DMS 273 (cell line): Measurements from ENCODE around the gene ME3.
"Not testable (repeated sequence)": the region's sequence is repeated elsewhere in the genome, so short reads cannot be mapped to it uniquely, and the experiment has no call there.

Experiments
- DNase-seq: peaks from one replicate; lab custom pipeline; 2025; ENCODE audit not compliant: unreplicated experiment; lab: John Stamatoyannopoulos, UW

ME3 gene

GRCh38 chr11:86444981-86445380 is 227.4 kb downstream of the ME3 start:
- no peak for DNase-seq

DNA sequence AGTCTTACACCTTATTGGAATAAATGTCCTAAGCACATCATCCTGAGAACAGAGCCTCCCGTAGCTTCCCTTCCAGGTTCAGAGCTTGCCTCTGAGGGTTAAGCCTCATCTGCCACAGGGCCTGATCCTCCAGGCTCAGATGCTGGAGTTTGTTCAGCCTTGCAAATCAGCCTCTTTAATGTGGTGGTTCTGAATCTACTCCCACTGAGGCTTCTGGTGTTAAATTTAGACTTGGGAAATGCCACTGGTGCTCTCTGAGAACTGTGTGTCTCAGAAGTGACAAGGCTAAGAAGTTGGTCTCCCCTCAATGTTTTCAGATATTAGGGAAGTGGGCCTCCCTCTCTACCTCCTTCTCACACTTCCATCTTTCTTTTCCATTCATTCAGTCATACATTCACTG is 229.0 kb downstream of the ME3 start:
- DNase-seq: no peak

- no peak for DNase-seq
Measured at GRCh38 chr11:86442827-86443226, 229.6 kb downstream of the ME3 start.

GRCh38 chr11:86442420-86442819 is 230.0 kb downstream of the ME3 start:
- no peak for DNase-seq

DNA sequence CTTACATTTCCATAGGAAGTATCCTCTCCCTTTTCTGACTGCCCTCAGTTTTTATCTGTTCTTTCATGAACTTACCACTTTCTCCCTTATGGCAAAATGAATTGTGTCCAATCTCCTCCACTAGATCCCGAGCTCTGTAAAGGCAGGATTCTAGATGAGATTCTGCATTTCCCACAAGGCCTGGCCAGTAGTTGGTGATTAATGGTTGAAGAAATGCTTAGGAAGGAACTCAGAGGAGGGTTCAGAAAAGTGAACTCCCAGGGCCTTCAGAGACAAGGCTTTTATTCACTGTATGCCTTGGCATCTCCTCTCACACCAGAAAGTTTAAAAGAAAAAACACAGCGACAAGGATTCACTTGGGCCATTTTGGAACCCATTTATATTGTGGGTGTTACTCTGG is 231.6 kb downstream of the ME3 start:
- DNase-seq: no peak

DNA sequence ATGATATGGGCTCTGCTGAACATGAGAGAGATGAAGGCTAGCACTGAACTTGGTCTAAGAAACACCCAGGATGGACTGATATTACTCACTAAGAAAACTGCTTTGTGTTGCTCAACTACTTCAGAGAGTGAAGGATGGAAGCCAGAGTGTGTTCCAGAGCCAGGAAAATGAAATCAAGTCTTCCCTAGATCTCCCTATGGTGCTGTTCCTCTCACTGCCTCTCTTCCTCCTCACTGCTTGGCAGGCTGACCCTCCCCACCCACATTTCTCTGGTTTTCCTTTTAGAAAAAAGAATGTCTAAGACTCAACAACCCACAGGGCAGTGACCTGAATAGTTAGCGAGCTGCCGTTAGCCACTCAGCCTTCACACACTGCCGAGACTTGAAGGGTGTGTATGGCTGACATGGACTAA is 232.1 kb downstream of the ME3 start:
- DNase-seq: no peak

DNA sequence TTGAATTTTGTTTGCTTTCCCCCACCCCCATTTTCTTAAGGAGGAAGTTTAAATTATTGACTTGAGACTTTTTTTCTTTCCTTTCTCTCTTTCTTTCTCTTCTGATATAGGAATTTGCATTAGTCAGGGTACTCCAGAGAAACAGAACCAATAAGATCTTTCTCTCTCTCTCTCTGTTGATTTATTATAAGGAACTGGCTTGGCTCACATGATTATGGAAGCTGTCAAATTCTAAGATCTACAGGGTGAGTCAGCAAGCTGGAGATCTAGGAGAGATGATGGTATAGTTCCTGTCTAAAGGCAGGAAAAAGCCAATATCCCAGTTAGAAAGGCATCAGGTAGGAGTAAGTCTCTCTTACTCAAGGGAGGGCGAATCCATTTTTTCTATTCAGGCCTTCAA is 233.7 kb downstream of the ME3 start:
- no peak for DNase-seq

DNA sequence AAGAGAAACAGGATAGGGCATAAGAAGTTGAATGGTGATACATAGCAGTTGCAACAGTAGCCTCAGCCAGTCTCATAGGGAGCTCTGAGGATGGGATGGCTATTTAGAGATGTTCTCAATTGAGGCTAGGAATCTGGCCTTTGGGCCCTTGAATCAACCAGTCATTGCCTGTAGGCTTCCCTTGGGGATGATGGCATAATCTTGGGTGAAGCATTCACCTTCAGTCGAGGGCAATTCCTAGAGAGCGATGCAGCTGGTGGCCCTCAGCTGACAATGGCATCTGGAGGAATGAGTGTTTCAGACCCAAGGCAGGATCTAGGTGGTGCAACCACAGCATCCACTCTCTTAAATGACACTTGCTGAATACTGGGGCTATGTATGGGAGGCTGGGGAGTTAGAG is 236.7 kb downstream of the ME3 start:
- DNase-seq: no peak

DNA sequence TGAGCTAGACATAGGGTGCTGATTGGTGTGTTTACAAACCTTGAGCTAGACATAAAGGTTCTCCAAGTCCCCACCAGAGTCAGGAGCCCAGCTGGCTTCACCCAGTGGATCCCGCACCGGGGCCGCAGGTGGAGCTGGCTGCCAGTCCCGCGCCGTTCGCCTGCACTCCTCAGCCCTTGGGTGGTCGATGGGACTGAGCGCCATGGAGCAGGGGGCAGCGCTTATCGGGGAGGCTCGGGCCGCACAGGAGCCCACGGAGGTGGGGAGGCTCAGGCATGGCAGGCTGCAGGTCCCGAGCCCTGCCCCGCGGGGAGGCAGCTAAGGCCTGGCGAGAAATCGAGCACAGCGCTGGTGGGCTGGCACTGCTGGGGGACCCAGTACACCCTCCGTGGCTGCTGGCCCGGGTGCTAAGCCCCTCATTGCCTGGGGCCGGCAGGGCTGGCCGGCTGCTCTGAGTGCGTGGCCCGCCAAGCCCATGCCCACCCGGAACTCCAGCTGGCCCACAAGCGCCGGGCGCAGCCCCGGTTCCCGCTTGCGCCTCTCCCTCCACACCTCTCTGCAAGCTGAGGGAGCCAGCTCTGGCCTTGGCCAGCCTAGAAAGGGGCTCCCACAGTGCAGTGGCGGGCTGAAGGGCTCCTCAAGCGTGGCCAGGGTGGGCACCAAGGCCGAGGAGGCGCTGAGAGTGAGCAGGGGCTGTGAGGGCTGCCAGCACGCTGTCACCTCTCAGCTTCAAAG is 238.9 kb downstream of the ME3 start:
- DNase-seq: not testable (repeated sequence)

DNA sequence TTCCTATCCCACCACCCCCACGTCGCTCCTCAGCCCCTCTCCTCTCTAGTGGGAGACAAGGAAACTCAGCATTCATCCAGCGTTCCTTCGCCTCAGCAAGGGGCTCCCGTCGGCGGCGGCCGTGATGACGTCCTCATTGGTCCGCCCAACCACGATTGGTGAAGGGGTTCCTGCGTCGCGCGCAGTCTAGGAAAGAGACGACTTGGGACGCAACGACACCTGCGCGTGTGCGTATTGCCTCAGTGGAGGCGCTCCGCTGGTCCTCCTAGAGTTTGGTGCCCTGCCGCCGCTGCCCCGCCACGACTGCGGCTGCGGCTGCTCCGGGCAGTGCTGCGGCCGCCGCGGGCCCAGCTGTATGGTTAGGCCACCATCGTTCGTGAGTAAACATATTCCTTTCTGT is 241.2 kb downstream of the ME3 start:
- DNase-seq: no peak

- no peak for DNase-seq
Measured at GRCh38 chr11:86427441-86427840, 245.0 kb downstream of the ME3 start.

DNA sequence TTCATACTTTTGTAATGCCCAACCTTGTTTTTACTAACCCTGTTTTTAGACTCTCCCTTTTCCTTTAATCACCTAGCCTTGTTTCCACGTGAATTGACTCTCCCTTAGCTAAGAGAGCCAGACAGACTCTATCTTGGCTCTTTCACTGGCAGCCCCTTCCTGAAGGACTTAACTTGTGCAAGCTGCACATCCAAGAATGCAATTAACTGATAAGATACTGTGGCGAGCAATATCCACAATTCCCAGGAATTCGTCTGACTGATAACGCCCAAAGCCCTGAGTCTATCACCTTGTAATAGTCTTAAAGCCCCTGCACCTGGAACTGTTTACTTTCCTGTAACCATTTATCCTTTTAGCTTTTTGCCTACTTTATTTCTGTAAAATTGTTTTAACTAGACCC is 248.9 kb downstream of the ME3 start:
- not testable (repeated sequence) for DNase-seq

- no peak for DNase-seq
Measured at GRCh38 chr11:86422371-86422770, 250.0 kb downstream of the ME3 start.

GRCh38 chr11:86421946-86422345 is 250.5 kb downstream of the ME3 start:
- DNase-seq: no peak

GRCh38 chr11:86418917-86419316 is 253.5 kb downstream of the ME3 start:
- peak; percentile 8 for DNase-seq

DNA sequence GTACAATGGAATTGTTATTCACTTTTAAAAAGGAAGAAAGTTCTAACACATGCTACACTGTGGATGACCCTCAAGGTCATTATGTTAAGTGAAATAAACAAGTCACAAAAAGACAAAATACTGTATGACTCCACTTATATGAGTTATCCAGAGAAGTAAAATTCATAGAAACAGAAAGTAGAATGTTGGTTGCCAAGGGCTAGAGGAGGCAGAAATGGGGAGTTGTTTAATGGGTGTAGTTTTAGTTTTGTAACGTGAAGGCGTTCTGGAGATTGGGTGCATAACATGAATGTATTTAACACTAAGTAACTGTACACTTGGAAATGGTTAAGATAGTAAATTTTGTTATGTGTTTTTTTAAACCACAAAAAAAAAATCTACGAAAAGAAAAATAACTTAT is 253.9 kb downstream of the ME3 start:
- DNase-seq: no peak

DNA sequence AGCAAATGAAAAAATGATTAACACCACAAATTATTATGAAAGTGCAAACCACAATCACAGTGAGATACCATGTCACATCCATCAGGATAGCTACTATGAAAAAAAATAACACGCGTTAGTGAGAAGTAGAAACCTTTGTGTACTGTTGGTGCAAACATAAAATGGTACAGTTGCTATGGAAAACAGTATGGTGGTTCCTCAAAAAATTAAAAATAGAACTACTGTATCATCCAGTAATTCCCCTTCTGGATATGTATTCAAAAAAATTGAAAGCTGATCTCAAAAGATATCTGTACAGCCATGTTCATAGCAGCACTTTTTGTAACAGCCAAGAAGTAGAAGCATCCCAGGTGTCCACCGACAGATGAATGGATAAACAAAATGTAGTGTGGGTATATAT is 254.3 kb downstream of the ME3 start:
- no peak for DNase-seq

- DNase-seq: not testable (repeated sequence)
Measured at GRCh38 chr11:86416951-86417350, 255.5 kb downstream of the ME3 start.

DNA sequence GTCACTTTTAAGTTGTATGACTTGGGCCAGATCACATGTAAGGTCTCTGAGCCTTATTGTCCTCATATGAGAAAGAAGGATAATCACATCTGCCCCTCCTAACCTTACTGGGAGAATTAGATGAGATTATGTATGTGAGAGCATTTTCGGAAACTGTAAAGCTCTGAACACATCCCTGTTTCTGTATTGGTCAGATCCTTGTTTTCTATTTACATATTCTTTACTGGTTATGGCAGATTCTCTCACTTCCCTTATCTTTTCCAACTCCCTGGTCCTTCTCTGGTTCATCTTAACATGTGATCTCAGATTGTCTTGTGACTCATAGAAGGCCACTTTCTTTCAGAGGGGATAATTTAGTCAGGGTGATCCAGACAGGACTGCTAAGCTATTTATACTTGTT is 255.9 kb downstream of the ME3 start:
- DNase-seq: no peak

- no peak for DNase-seq
Measured at GRCh38 chr11:86415026-86415425, 257.4 kb downstream of the ME3 start.

- DNase-seq: no peak
Measured at GRCh38 chr11:86414032-86414431, 258.4 kb downstream of the ME3 start.

DNA sequence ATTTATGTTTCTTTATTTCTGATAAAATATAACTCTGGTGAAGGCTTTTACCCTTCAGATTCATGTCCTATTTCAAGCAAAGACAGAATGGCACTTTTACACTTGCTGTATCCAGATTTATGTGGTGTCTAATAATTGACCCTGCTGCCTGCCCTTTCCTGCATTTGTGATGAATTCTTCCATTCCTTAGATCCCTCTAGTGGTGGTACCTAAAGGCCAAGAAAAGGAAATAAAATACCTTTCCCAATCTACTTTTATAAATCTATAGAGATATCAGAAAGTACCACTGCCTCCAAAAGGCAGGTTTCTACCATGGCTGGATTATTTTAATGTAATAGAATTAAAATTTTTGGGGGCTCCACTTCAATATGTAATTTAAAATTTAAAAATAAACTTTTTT is 263.6 kb downstream of the ME3 start:
- peak; percentile 1 for DNase-seq

- DNase-seq: no peak
Measured at GRCh38 chr11:86403458-86403857, 269.0 kb downstream of the ME3 start.
